Stimulated activated CD4-positive, alpha-beta T cell treated with anti-CD3 and anti-CD28 coated beads, TNF-alpha, amount 100 ng/mL, for 4 hours (primary cell): ENCODE data around the gene RAET1E.

ENCODE experiments used
- DNase-seq, 3 experiments: peaks; one replicate each; pipeline ENCODE4 v3.0.0-alpha.2; 2020; ENCODE audit warnings: low read depth in 3 of 3

RAET1E gene

GRCh38 chr6:149891259-149891658 is 6.7 kb downstream of the RAET1E start:
- DNase-seq = no peak

GRCh38 chr6:149890629-149891045 is 7.3 kb downstream of the RAET1E start:
- no peak for DNase-seq

DNA sequence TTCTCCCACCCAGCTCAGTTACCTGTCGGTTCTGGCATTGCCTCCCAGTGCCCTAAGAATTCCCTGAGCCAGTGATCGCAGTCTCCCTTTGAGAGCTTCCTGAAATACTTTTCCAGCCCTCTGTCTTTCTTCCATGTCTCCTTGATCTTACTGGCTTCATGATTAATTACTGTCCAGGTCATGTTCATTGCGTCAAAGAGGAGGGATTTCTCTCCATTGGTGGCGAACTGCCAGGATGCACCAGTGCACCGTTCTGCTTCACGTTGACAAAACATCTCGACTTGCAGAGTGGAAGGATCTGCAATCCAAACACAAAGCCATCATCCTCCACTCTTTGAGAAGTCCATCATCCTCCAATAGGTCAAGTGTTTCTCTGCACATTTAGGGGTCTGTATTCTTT is 8.6 kb downstream of the RAET1E start:
- DNase-seq = no peak

DNA sequence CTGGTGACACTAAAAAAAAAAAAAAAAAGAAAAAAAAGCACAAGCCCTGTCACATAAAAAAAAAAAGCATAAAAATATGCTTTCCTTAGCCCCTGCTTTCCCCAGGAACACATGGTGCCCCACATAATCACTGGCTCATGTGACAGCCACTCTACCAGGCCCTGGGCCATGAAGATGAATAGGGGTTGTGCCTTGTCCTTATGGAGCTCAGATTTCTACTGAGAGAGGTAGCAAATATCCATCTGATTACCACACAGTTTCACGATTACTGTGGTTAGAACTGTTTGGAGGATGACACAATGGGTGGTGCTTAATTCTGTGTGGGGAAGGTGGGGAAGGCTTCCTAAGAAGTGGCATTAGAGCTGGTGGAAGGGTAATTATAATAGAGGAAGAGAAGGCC is 9.3 kb downstream of the RAET1E start:
- no peak for DNase-seq

GRCh38 chr6:149888093-149888492 is 9.8 kb downstream of the RAET1E start:
- DNase-seq = no peak

- no peak for DNase-seq
Observed at GRCh38 chr6:149887343-149887742, 10.6 kb downstream of the RAET1E start.

DNA sequence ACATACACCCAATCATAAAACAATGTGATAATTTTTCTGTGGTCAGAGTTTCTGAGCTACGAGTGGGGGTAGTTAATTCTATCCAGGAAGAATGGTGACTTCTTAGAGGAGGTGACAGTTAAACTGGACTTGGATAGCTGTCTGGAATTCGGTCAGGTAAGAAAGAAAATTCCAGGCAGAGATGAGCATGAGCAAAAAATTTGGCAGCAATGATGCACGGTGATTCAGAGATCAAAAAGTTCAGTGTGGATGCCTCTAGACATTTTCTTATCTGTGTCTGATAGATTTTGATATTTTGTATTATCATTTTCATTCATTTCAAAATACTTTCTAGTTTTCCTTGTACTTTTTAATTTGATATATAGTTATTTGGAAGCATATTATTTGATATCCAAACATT is 12.0 kb downstream of the RAET1E start:
- DNase-seq = no peak

DNA sequence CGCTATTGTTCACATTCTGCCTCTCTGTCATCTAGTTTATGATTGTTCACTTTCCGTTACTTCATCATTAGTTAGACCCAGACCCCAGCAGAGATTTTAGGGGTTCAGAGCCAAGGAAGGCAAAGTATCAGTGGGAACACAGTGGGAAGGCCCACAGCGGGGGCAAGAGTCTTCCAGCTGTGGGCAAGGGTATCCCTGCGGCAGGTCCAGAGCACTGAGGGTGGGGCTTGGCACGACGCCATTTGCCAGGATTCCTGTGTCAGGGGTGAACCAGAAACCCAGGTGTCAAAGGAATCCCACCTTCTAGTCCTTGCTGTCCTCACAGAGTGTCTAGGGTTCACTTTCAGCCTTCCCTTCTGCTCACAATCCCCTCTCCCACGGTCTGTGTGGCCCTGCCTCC is 13.3 kb downstream of the RAET1E start:
- no peak for DNase-seq

DNA sequence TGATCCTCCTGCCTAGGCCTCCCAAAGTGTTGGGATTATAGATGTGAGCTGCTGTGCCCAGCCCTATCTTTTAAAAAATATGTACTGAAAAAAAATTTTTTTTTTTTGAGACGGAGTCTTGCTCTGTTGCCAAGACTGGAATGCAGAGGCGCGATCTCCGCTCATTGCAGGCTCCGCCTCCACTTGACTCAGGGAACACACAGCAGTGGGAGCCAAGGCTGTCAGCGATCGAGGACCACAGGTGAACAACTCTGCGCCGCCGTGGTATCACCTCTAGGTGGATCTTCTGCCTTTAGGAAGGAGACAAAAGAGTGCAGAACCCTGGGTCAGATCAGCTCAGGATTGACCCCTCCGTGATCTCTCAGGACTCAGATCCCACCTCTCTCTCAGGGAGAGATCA is 13.7 kb downstream of the RAET1E start:
- DNase-seq = no peak

GRCh38 chr6:149881860-149882259 is 16.1 kb downstream of the RAET1E start:
- DNase-seq = no peak

DNA sequence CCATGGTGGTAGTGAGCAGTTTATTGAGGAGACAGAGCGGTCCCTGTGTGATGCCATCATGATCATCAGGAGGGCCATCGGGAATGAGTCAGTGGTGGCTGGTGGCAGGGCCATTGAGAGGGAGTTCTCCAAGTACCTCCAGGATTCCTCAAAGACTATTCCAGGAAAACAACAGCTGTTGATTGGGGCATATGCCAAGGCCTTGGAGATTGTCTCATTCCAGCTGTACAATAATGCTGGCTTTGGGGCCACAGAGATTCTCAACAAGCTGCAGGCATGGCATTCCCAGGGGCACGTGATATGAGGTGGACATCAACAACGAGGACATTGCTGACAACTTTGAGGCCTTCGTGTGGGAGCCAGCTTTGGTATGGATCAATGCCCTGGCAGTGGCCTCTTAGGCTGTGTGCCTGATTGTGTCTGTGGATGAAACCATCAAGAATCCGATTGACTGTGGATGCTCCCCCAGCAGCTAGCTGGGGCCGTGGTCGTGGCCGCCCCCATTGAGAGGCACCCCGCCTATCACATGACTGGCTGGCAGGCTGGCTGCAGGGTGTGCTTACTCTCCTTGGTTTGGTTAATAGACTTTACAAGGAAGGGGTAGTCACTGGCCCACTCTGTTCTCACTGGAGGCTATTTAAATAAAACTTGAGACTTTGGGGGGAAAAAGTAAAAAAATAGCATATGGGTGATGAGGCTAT is 16.7 kb downstream of the RAET1E start:
- DNase-seq = no peak

- DNase-seq = no peak
Observed at GRCh38 chr6:149877659-149878058, 20.3 kb downstream of the RAET1E start.

- no peak for DNase-seq
Observed at GRCh38 chr6:149876241-149876933, 21.5 kb downstream of the RAET1E start.

DNA sequence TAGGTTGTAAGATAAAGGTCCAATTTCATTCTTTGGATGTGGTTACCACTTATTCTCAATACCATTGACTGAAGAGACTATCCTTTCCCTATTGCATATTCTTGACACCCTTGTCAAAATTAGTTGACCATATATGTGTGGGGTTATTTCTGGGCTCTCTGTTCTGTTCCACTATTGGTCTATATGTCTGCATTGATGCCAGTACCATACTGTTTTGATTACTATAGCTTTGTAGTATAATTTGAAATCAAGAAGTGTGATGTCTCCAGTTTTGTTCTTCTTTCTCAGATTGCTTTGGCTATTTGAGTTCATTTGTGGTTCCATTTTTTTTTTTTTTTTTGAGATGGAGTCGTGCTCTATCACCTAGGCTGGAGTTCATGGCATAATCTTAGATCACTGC is 25.7 kb downstream of the RAET1E start:
- no peak for DNase-seq

DNA sequence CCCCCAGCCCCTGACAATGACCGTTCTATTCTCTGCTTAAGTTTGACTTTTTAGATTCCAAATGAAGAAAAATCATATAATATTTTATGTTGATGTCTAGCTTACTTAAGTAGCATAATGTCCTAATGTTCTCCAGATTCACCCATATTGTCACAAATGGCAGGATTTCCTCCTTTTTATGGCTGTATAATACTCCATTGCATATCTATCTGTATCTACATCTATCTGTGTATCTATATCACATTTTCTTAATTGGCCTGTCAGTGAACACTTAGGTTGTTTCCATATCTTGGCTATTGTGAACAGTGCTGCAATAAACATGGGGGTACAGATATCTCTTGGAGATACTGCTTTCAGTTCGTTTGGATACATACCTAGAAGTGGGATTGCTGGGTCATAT is 26.7 kb downstream of the RAET1E start:
- no peak for DNase-seq

- DNase-seq = no peak
Observed at GRCh38 chr6:149869275-149869892, 28.5 kb downstream of the RAET1E start.

DNA sequence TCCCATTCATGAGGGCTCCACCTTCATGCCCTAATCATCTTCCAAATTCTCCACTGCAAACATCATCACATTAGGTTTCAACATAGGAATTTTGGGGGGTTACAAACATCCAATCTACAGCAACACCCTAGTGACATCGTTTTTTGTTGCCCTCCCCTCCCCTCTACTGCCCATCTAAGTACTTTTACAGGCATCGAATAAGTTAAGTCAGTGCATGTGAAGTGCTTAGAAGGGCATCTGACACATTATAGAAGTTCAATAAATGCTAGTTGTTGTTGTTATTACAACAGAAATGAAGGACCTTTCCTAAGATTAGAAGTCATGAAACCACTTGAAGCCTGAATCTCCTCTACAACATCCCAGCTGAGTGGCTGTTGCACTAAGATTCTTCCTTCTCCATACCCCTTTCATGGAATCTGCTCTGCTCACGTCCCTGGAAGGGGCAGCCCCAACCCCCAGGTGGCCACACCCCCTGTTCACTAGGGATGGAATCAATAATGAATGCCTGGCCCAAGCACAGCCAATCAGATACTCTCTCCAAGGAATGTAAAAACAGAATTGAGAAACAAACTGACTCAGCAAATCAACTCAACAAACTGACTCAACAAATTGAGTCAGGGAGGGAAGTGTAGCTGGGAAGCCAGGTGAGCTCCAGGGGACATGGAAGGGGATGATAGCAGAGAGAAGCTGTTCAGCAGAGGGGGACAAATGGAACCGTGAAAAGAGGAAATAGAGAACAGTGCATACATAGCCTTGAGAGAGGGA is 29.9 kb downstream of the RAET1E start:
- DNase-seq = no peak

- peak in 1 of 3 experiments; percentile 11 for DNase-seq
Observed at GRCh38 chr6:149864578-149865535, 33.1 kb downstream of the RAET1E start.

DNA sequence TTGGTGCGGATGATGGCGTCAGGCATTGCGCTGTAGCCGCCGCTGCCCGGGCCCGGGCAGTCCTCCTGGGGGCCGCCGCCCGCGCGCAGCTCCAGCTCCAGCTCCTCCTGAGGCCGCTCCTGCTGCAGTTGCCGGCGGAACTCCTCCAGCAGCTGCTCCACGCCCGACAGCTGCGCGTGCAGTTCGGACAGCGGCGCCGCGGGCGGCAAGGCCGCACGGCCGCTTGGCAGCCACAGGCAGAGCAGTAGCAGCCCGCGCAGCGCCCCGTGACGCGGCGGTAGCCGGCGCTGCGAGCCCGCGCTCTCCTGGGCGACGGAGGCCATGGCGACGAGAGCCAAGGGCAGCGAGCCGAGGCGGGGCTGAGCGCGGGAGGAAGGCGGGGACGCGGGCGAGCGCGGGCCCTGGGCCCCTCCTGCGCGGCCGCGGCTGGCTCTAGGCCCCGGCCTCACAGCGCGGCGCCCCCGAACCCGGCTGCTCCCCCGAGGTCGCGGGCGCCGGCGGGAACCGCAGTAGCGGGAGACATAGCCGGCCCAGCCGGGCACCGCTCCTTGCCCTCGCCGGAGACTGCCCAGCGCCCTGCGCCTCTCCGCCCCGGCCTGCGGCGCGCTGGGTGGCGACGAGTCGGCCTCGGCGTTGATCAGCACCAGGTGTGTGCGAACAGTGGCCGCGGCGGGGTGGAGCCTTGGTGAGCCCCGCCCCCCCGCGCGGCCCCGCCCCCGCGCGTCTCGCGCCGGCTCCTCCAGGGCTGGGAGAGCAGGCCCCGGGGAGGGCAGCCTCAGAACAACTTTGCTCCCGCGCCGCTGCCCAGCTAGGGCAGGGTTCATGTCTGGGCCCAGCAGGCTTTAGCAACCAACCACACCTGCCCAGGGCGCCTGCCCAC is 34.0 kb downstream of the RAET1E start, which contains the start of gene LRP11:
Gene LRP11, minus strand, starts transcription at position 662 of the 880 bp plus-strand sequence. Its CDS starts 339 bp downstream, at position 323.
- peak; percentile 67 to 74 (median 69) for DNase-seq
